GM23338 (cell line): ENCODE results near the gene CEP57. TPM values are rescaled to one million over a fixed set of nuclear protein-coding genes. Genes with fewer than 3 reads are reported as not detected.

Experiments used
- CREB1 ChIP-seq: fragments of 250-450 bp; sonication (Bioruptor Pico); IDR thresholded peaks from 2 replicates; pipeline ENCODE4 v1.5.0; 2020; ENCODE audit warnings: low read depth, mild to moderate bottlenecking, moderate library complexity
- CTCF ChIP-seq, 2 experiments: fragments of 200-600 bp in 1 of 2; sonication (generic) in 1 of 2; conservative IDR thresholded peaks; 2 replicates each; pipeline versions ENCODE4 v1.5.1 to v1.6.1; 2016 to 2017; ENCODE audit warnings: antibody characterized with exemption in 2 of 2, low read depth in 2 of 2, mild to moderate bottlenecking in 2 of 2, moderate library complexity in 1 of 2
- ETS1 ChIP-seq: IDR thresholded peaks from 2 replicates; pipeline ENCODE4 v1.6.1; 2016; ENCODE audit warnings: antibody characterized with exemption
- EZH2 ChIP-seq: fragments of 200-600 bp; sonication (generic); IDR thresholded peaks from one replicate; pipeline ENCODE4 v1.8.0; 2017; ENCODE audit warnings: antibody characterized with exemption, mild to moderate bottlenecking, low read depth; ENCODE audit not compliant: unreplicated experiment
- JUNB ChIP-seq: IDR thresholded peaks from one replicate; pipeline ENCODE4 v1.6.1; 2016; ENCODE audit warnings: antibody characterized with exemption; ENCODE audit not compliant: unreplicated experiment
- NANOG ChIP-seq: IDR thresholded peaks from 2 replicates; pipeline ENCODE4 v1.6.1; 2016; ENCODE audit warnings: antibody characterized with exemption, borderline replicate concordance
- POLR2AphosphoS5 ChIP-seq: IDR thresholded peaks from 2 replicates; pipeline ENCODE4 v1.6.1; 2016; ENCODE audit warnings: antibody characterized with exemption, low read depth
- REST ChIP-seq: IDR thresholded peaks from one replicate; pipeline ENCODE4 v1.6.1; 2018; ENCODE audit warnings: antibody characterized with exemption; ENCODE audit not compliant: unreplicated experiment
- STAT1 ChIP-seq: IDR thresholded peaks from one replicate; pipeline ENCODE4 v1.6.1; 2016; ENCODE audit warnings: antibody characterized with exemption; ENCODE audit not compliant: unreplicated experiment
- ZNF114 ChIP-seq: fragments of 250-450 bp; sonication (Bioruptor Pico); IDR thresholded peaks from 2 replicates; pipeline ENCODE4 v1.5.0; 2020; ENCODE audit warnings: mild to moderate bottlenecking, moderate library complexity
- ZNF331 ChIP-seq: fragments of 250-450 bp; sonication (Bioruptor Pico); IDR thresholded peaks from 2 replicates; pipeline ENCODE4 v1.5.0; 2020; ENCODE audit warnings: low read depth, mild to moderate bottlenecking, moderate library complexity
- ZNF462 ChIP-seq: fragments of 250-450 bp; sonication (Bioruptor Pico); IDR thresholded peaks from 2 replicates; pipeline ENCODE4 v1.5.0; 2020; ENCODE audit warnings: mild to moderate bottlenecking, moderate library complexity
- polyA plus RNA-seq: library from polyadenylated mRNA; unstranded; fragments of >200 nt; fragmentation: Nextera tagmentation; extraction: Ambion mirVana; gene quantifications from 2 replicates; pipeline ENCODE4 v1.2.1, GENCODE V29; 2016
- total RNA-seq: library from RNA; depleted of rRNA; stranded (reverse); fragments of >200 nt; shearing (Covaris generic); gene quantifications from 2 replicates; pipeline ENCODE4 v1.2.3, GENCODE V29; 2014

Gene CEP57
- total and polyA plus RNA-seq, 2 experiments from 2014 or later: 76.2 to 124 TPM

GRCh38 chr11:95799546-95799945, 9.2 kb downstream of the CEP57 start (continued):
- TF ChIP-seq ZNF462 (CRISPR knock-in tag) (no peak), NANOG (no peak), POLR2AphosphoS5 (no peak), EZH2 (no peak), ETS1 (no peak), JUNB (no peak), REST (no peak), CREB1 (CRISPR knock-in tag) (no peak), ZNF114 (CRISPR knock-in tag) (no peak), ZNF331 (CRISPR knock-in tag) (no peak), CTCF (conservative IDR thresholded peaks at IDR 0.05; ENCODE audit: low read depth in 2 of 2) (no peak), STAT1 (no peak)
